Gastrocnemius medialis (tissue), 4 donors: ENCODE data around the gene TPD52L1. TPM values are rescaled to one million over a fixed set of nuclear protein-coding genes. Genes with fewer than 3 reads are reported as not detected.

Experiments
- ATAC-seq, 2 donors: fragments of 150-250 bp; one replicate each; pipeline ENCODE4 v1.9.1; 2016
- DNase-seq, 2 donors: peaks; one replicate each; pipeline ENCODE4 v3.0.0-alpha.2; 2019
- H3K27ac ChIP-seq, 4 donors: fragments of 200-600 bp; sonication (generic); 1 replicate in 1 of 4; 2 replicates in 3 of 4; pipeline ENCODE4 v1.5.1; 2016 to 2018; ENCODE audit warnings: mild to moderate bottlenecking in 2 of 4, moderate library complexity in 1 of 4
- H3K27me3 ChIP-seq, 3 donors: fragments of 200-600 bp; sonication (generic) in 2 of 3; 1 replicate in 1 of 3; 2 replicates in 2 of 3; pipeline versions ENCODE4 v1.5.1 to v1.6.0; 2016 to 2019; ENCODE audit warnings: mild to moderate bottlenecking in 1 of 3, moderate library complexity in 1 of 3
- H3K36me3 ChIP-seq, 2 donors: fragments of 200-600 bp; sonication (generic) in 1 of 2; one replicate each; pipeline ENCODE4 v1.5.1; 2017 to 2018
- H3K4me1 ChIP-seq, 2 donors: fragments of 200-600 bp; sonication (generic) in 1 of 2; one replicate each; pipeline ENCODE4 v1.5.1; 2016 to 2017; ENCODE audit warnings: mild to moderate bottlenecking in 2 of 2
- H3K4me3 ChIP-seq, 4 donors: fragments of 200-600 bp; sonication (generic) in 3 of 4; 1 replicate in 1 of 4; 2 replicates in 3 of 4; pipeline ENCODE4 v1.5.1; 2016 to 2019; ENCODE audit warnings: mild to moderate bottlenecking in 2 of 4
- H3K9me3 ChIP-seq, 3 donors: fragments of 200-600 bp; sonication (generic) in 2 of 3; 1 replicate in 1 of 3; 2 replicates in 2 of 3; pipeline ENCODE4 v1.5.1; 2016 to 2019
- POLR2A ChIP-seq, 2 donors: fragments of 450-650 bp; IDR thresholded peaks; one replicate each; pipeline ENCODE4 v1.6.1; 2017; ENCODE audit warnings: antibody characterized with exemption in 2 of 2, mild to moderate bottlenecking in 2 of 2, moderate library complexity in 2 of 2
- in situ Hi-C, 4 donors: fragments of 200-750 bp; cut with MboI; loops; one replicate each; pipeline versions ENCODE4 v1.15.0 to v1.8.0; 2017; ENCODE audit warnings: low sequenced_read_pairs in 4 of 4
- intact Hi-C: fragments of 100-400 bp; cut with DNase I; formaldehyde crosslinking; loops from one replicate; pipeline ENCODE4 v1.15.1; 2023; ENCODE audit warnings: low total_unique reads
- total RNA-seq, 4 donors: library from RNA; depleted of rRNA; stranded (reverse); fragments of >200 nt; gene quantifications; one replicate each; pipeline versions ENCODE4 v1.1.0 to v1.2.3, GENCODE V29; 2016
- TF ChIP-seq, protein P1 (sequence below), 5 experiments: fragments of 450-650 bp in 3 of 5; fragments of 200-600 bp in 2 of 5; sonication (generic) in 2 of 5; IDR thresholded peaks in 4 of 5; conservative IDR thresholded peaks in 1 of 5; 1 replicate in 4 of 5; 2 replicates in 1 of 5; pipeline ENCODE4 v1.5.1; 2016 to 2019; ENCODE audit warnings: antibody characterized with exemption in 5 of 5, mild to moderate bottlenecking in 3 of 5, moderate library complexity in 3 of 5

The TPD52L1 gene
- total RNA-seq, 4 donors from 2014 or later, result 47.6 to 152 (median 123) TPM

DNA sequence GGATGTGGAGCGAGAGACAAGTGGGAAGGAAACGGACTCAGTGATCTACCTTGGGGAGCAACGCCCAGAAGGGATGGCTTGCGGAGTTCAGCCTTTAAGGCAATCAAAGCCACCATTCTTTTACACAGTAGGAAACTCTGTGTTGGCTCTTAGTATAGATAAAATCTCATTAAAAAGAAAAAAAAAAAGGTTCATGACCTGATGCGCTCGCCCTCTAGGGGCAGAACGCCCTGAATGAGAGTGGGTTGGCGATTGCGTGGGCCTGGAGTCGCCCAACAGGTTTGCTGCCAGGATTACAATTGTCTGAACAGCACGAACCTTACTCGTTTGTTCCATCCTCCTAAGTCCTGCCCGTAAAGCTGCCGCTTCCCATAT is 1.2 kb downstream of the TPD52L1 start:
- ATAC-seq, result peak; percentile 61
- no peaks in the 10 kb centered on the region for H3K27me3 ChIP-seq
- in situ Hi-C loops (loop anchor here (5.0 to 25.0 kb wide), 5 partner anchors 108 to 610 kb away; partner anchors contain the start of gene HDDC2 (in 3 of the 4)), intact Hi-C loops (loop anchor here (2.0 to 10.0 kb wide), 3 partner anchors 38 to 594 kb away; partner anchors contain the start of gene HEY2)
- H3K4me3 ChIP-seq, result peak overlapping the region; percentile 65 to 93 (median 86)
- TF ChIP-seq, protein P1, sequence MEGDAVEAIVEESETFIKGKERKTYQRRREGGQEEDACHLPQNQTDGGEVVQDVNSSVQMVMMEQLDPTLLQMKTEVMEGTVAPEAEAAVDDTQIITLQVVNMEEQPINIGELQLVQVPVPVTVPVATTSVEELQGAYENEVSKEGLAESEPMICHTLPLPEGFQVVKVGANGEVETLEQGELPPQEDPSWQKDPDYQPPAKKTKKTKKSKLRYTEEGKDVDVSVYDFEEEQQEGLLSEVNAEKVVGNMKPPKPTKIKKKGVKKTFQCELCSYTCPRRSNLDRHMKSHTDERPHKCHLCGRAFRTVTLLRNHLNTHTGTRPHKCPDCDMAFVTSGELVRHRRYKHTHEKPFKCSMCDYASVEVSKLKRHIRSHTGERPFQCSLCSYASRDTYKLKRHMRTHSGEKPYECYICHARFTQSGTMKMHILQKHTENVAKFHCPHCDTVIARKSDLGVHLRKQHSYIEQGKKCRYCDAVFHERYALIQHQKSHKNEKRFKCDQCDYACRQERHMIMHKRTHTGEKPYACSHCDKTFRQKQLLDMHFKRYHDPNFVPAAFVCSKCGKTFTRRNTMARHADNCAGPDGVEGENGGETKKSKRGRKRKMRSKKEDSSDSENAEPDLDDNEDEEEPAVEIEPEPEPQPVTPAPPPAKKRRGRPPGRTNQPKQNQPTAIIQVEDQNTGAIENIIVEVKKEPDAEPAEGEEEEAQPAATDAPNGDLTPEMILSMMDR (IDR thresholded peaks at IDR 0.05 in 4 of 5, conservative IDR thresholded peaks at IDR 0.05 in 1 of 5), result peak in 4 of 5 experiments; percentile 35 to 64 (median 48)
- TF ChIP-seq POLR2A (IDR thresholded peaks at IDR 0.05), result no peak
- H3K4me1 ChIP-seq, result peaks cover 28 to 37% of the 10 kb centered on the region in 2 donors
- DNase-seq, result peak; percentile 21 to 57
- H3K36me3 ChIP-seq, result peaks cover 0 to 7% of the 10 kb centered on the region in 2 donors
- H3K27ac ChIP-seq, result peak overlapping the region; percentile 89 to 94 (median 94)
- H3K9me3 ChIP-seq, result no peaks in the 10 kb centered on the region

DNA sequence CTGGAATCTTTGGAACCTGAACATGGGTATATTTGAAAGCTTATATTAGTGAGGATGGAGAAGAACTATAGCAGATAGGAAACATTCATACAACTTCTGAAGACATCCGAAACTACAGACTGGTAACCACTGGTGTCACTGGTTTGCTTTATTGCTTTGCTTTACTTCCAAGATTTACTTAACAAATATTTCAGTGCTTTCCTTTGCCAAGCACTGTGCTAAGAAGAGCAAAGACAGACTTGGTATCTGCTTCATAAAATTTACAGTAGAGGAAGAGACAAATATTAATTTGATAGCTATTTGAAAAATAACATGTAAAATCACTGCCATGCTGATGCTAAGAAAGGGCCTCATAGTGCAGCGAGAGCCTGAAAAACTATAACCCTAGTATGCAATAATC is 1.8 kb downstream of the TPD52L1 start:
- Histone ChIP-seq H3K27ac (peak overlapping the region; percentile 89 to 94 (median 94)), H3K27me3 (no peaks in the 10 kb centered on the region), H3K36me3 (peaks cover 0 to 13% of the 10 kb centered on the region in 2 donors), H3K9me3 (no peaks in the 10 kb centered on the region), H3K4me3 (peak overlapping the region; percentile 65 to 93 (median 86)), H3K4me1 (peaks cover 28 to 31% of the 10 kb centered on the region in 2 donors)
- no peak for DNase-seq
- intact Hi-C loops, result loop anchor here (2.0 to 10.0 kb wide), 3 partner anchors 37 to 593 kb away; partner anchors contain the start of gene HEY2
- in situ Hi-C loops, result loop anchor here (10.0 to 25.0 kb wide), 4 partner anchors 107 to 609 kb away; partner anchors contain the start of gene HDDC2 (in 1 of the 4)
- ATAC-seq, result no peak
- TF ChIP-seq, protein P1 (IDR thresholded peaks at IDR 0.05 in 4 of 5, conservative IDR thresholded peaks at IDR 0.05 in 1 of 5), result no peak
- TF ChIP-seq POLR2A (IDR thresholded peaks at IDR 0.05), result no peak

DNA sequence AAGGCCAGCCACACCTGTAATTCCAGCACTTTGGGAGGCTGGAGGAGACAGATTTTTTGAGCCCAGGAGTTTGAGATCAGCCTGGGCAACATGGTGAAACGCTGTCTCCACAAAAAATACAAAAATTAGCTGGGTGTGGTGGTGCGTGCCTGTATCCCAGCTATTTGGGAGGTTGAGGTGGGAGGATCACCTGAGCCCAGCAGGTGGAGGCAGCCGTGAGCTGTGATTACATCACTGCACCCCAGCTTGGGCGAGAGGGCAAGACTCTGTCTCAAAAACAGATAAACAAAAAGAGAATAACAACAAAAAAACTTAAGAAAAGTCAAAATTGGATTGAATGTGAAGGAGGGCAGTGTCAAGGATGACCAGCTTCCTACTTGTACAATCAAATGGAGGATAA is 2.9 kb downstream of the TPD52L1 start:
- intact Hi-C loops, result loop anchor here (10.0 kb wide), 1 partner anchor 428 kb away; no protein-coding TSS in a partner anchor
- H3K9me3 ChIP-seq, result no peaks in the 10 kb centered on the region
- H3K27me3 ChIP-seq, result no peaks in the 10 kb centered on the region
- ATAC-seq (no peak), DNase-seq (no peak)
- H3K36me3 ChIP-seq, result peaks cover 0 to 13% of the 10 kb centered on the region in 2 donors
- peak overlapping the region; percentile 12 to 93 (median 52) for H3K27ac ChIP-seq
- no peak overlapping the region for H3K4me3 ChIP-seq
- no peak for TF ChIP-seq POLR2A (IDR thresholded peaks at IDR 0.05)
- TF ChIP-seq, protein P1 (IDR thresholded peaks at IDR 0.05 in 4 of 5, conservative IDR thresholded peaks at IDR 0.05 in 1 of 5), result no peak
- H3K4me1 ChIP-seq, result peaks cover 28 to 33% of the 10 kb centered on the region in 2 donors
- in situ Hi-C loops, result loop anchor here (10.0 to 25.0 kb wide), 4 partner anchors 106 to 608 kb away; partner anchors contain the start of gene HDDC2 (in 1 of the 4)

DNA sequence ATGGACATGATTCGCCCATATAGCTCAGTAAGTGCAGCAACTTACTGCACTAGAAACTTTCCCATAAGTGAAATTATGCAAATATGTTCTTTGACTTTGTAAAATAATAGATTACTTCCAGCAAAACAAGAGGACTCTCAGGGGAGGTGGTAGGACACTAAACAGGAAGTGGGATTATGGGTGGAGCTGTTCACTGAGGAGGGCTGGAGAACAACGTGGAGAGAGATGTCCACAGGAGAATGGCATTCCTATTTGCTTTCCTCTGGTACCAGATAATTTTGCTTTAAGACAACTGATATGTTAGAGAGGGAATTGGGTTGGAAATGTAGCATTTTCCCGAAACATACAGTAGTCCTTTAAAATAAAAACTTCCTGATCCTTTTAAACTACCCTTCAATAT is 3.7 kb downstream of the TPD52L1 start:
- no peak overlapping the region for H3K4me3 ChIP-seq
- ATAC-seq, result no peak
- peak overlapping the region in 3 of 4 donors; percentile 12 to 93 (median 89) for H3K27ac ChIP-seq
- intact Hi-C loops, result loop anchor here (10.0 kb wide), 1 partner anchor 428 kb away; no protein-coding TSS in a partner anchor
- H3K4me1 ChIP-seq, result peaks cover 32 to 38% of the 10 kb centered on the region in 2 donors
- H3K36me3 ChIP-seq, result peaks cover 0 to 13% of the 10 kb centered on the region in 2 donors
- H3K27me3 ChIP-seq, result no peaks in the 10 kb centered on the region
- no peak for DNase-seq
- TF ChIP-seq, protein P1 (IDR thresholded peaks at IDR 0.05 in 4 of 5, conservative IDR thresholded peaks at IDR 0.05 in 1 of 5), result no peak
- TF ChIP-seq POLR2A (IDR thresholded peaks at IDR 0.05), result no peak
- no peaks in the 10 kb centered on the region for H3K9me3 ChIP-seq
- in situ Hi-C loops, result loop anchor here (10.0 to 25.0 kb wide), 4 partner anchors 105 to 608 kb away; partner anchors contain the start of gene HDDC2 (in 1 of the 4)
